GM13977 (cell line): ENCODE data around the gene LBP.

ENCODE experiments used
- DNase-seq: peaks from one replicate; pipeline ENCODE4 v3.0.0; 2012; ENCODE audit warnings: low spot score
- CTCF ChIP-seq: IDR thresholded peaks from 2 replicates; pipeline ENCODE4 v1.5.1; 2012; ENCODE audit warnings: mild to moderate bottlenecking, control low read depth; ENCODE audit not compliant: insufficient read depth; ENCODE audit errors: extremely low read depth, missing control alignments
- in situ Hi-C: fragments of 300-500 bp; cut with MboI; formaldehyde crosslinking; loops from one replicate; pipeline ENCODE4 v1.12.0; 2022; ENCODE audit warnings: low sequenced_read_pairs, low pct_unique_long_range_greater_than_20kb, mixed read lengths, inconsistent platforms; ENCODE audit not compliant: unreplicated experiment

The LBP gene

GRCh38 chr20:38343311-38344106 is 2.8 kb upstream of the LBP start:
- no peak for TF ChIP-seq CTCF
- in situ Hi-C loops: no loop called here
- no peak for DNase-seq

GRCh38 chr20:38344107-38344701 is 2.1 kb upstream of the LBP start:
- TF ChIP-seq CTCF: no peak
- no peak for DNase-seq
- in situ Hi-C loops: no loop called here

GRCh38 chr20:38345643-38346042 is 639 bp upstream of the LBP start:
- DNase-seq: no peak
- no peak for TF ChIP-seq CTCF
- in situ Hi-C loops: no loop called here

GRCh38 chr20:38346741-38347140 is 459 bp downstream of the LBP start:
- TF ChIP-seq CTCF: no peak
- in situ Hi-C loops: no loop called here
- no peak for DNase-seq

- in situ Hi-C loops: no loop called here
- TF ChIP-seq CTCF: no peak
- DNase-seq: no peak
Measured at GRCh38 chr20:38349856-38350255, 3.6 kb downstream of the LBP start.

- in situ Hi-C loops: no loop called here
- no peak for TF ChIP-seq CTCF
- DNase-seq: no peak
Measured at GRCh38 chr20:38350879-38351775, 4.8 kb downstream of the LBP start.
